Astrocyte (in vitro differentiated cells and primary cell): ENCODE results near the gene KIF1C. TPM values are rescaled to one million over a fixed set of nuclear protein-coding genes. Genes with fewer than 3 reads are reported as not detected.

ENCODE experiments used
- DNase-seq: peaks from one replicate; pipeline ENCODE4 v3.0.0-alpha.2; 2010; ENCODE audit warnings: low read depth
- FAIRE-seq: peaks from 2 replicates; lab custom pipeline; 2011; peaks lifted over from hg19 to GRCh38; lab: Jason Lieb, UNC
- H2AFZ ChIP-seq: 2 replicates; pipeline ENCODE4 v1.6.0; 2012; ENCODE audit warnings: low read depth, low read length, inconsistent platforms
- H3K27ac ChIP-seq: 2 replicates; pipeline ENCODE4 v1.5.1; 2011; ENCODE audit warnings: low read depth, low read length, inconsistent platforms
- H3K27me3 ChIP-seq: 2 replicates; pipeline ENCODE4 v1.6.0; 2011; ENCODE audit warnings: low read length, inconsistent platforms; ENCODE audit not compliant: insufficient read depth
- H3K36me3 ChIP-seq: 2 replicates; pipeline ENCODE4 v1.5.1; 2011; ENCODE audit warnings: low read length, inconsistent platforms; ENCODE audit not compliant: insufficient read depth
- H3K4me1 ChIP-seq: 2 replicates; pipeline ENCODE4 v1.5.1; 2011; ENCODE audit warnings: low read length, inconsistent platforms; ENCODE audit not compliant: insufficient read depth
- H3K4me2 ChIP-seq: 2 replicates; pipeline ENCODE4 v1.6.0; 2012; ENCODE audit warnings: low read length, inconsistent platforms
- H3K4me3 ChIP-seq: 2 replicates; pipeline ENCODE4 v1.5.1; 2011; ENCODE audit warnings: low read depth, mild to moderate bottlenecking, low read length, inconsistent platforms; ENCODE audit not compliant: insufficient read depth
- H3K79me2 ChIP-seq: 2 replicates; pipeline ENCODE4 v1.6.0; 2012; ENCODE audit warnings: mild to moderate bottlenecking, low read length, inconsistent platforms; ENCODE audit not compliant: insufficient read depth
- H3K9ac ChIP-seq: 2 replicates; pipeline ENCODE4 v1.6.0; 2012; ENCODE audit warnings: mild to moderate bottlenecking, low read length, inconsistent platforms
- H3K9me3 ChIP-seq: 2 replicates; pipeline ENCODE4 v1.5.1; 2012; ENCODE audit warnings: low read depth, mild to moderate bottlenecking, low read length, inconsistent platforms; ENCODE audit not compliant: insufficient read depth
- H4K20me1 ChIP-seq: 2 replicates; pipeline ENCODE4 v1.6.0; 2012; ENCODE audit warnings: low read length, inconsistent platforms; ENCODE audit not compliant: insufficient read depth
- H3K27ac Mint-ChIP-seq: one replicate; pipeline ENCODE4 v1.8.0; 2021; ENCODE audit warnings: mild to moderate bottlenecking, mixed read lengths; ENCODE audit not compliant: unreplicated experiment
- H3K27me3 Mint-ChIP-seq: one replicate; pipeline ENCODE4 v1.8.0; 2021; ENCODE audit warnings: low read depth, mixed read lengths; ENCODE audit not compliant: unreplicated experiment
- H3K36me3 Mint-ChIP-seq: one replicate; pipeline ENCODE4 v1.8.0; 2021; ENCODE audit warnings: low read depth, mixed read lengths; ENCODE audit not compliant: unreplicated experiment
- H3K4me1 Mint-ChIP-seq: one replicate; pipeline ENCODE4 v1.8.0; 2021; ENCODE audit warnings: low read depth, mixed read lengths; ENCODE audit not compliant: unreplicated experiment
- H3K4me3 Mint-ChIP-seq: one replicate; pipeline ENCODE4 v1.8.0; 2021; ENCODE audit warnings: mild to moderate bottlenecking, moderate library complexity, mixed read lengths; ENCODE audit not compliant: unreplicated experiment
- H3K9me3 Mint-ChIP-seq: one replicate; pipeline ENCODE4 v1.8.0; 2021; ENCODE audit warnings: mild to moderate bottlenecking, mixed read lengths; ENCODE audit not compliant: unreplicated experiment
- CTCF ChIP-seq: IDR thresholded peaks from 2 replicates; pipeline ENCODE4 v1.5.1; 2011; ENCODE audit warnings: low read depth, mild to moderate bottlenecking, inconsistent platforms, low read length, moderate library complexity; ENCODE audit not compliant: insufficient read depth
- EZH2 ChIP-seq: IDR thresholded peaks from 2 replicates; pipeline ENCODE4 v1.6.1; 2012; ENCODE audit warnings: mild to moderate bottlenecking, low read length, inconsistent platforms; ENCODE audit not compliant: insufficient read depth
- total RNA-seq: library from RNA; stranded (reverse); gene quantifications from 2 replicates; pipeline ENCODE4 v1.2.1, GENCODE V29; 2021

The KIF1C gene
- total RNA-seq, 1 donor from 2014 or later = 109 TPM

DNA sequence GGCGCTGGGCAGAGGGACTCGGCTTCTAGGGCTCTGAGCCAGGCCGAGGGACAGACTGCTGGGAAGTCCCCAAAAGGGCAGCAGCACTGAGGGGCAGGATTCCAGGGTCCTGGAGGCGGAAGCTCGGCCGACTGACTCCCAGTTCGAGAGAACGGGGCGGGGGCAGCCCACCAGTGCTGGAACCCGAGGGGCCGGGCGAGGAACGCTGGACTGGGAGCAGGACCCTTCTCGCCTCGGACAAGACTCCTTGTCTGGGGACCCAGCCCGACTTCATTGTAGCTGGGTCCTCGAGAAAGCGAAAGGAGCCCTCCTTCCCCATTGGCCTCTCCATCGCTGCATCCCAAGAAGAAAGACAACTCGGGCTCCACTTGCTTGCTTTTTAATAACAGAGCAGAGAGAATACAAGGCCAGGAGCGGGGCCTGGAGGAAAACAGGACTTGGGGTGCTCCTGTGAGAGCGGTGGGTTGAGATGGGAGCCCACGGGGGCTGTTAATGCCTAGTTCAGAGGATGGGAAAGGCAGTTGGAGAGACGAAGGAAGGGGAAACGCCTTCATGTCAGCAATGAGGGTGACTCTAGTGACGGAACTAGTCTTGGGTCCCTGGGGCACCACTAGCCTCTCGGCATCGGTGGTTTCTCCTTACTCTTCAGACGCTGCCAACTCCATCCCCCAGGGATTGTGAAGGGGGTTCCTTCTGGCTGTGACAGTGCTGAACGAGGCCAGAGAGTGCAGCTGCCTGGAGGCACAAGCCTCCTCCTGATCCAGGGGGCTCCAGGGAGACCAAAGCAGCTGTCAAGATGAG, 9.8 kb upstream of the KIF1C start:
- H4K20me1 ChIP-seq = no peaks in the 10 kb centered on the region
- peak overlapping the region; percentile 49 for H3K27ac ChIP-seq
- no peaks in the 10 kb centered on the region for H3K9me3 ChIP-seq
- no peaks in the 10 kb centered on the region for H3K27me3 Mint-ChIP-seq
- H3K36me3 ChIP-seq = no peaks in the 10 kb centered on the region
- peak overlapping the region; percentile 41 for H3K27ac Mint-ChIP-seq
- H3K36me3 Mint-ChIP-seq = peaks cover 2% of the 10 kb centered on the region
- H3K4me3 ChIP-seq = peak overlapping the region; percentile 79
- H3K9me3 Mint-ChIP-seq = no peaks in the 10 kb centered on the region
- peaks cover 24% of the 10 kb centered on the region for H3K4me1 ChIP-seq
- no peaks in the 10 kb centered on the region for H3K27me3 ChIP-seq
- peaks cover 17% of the 10 kb centered on the region for H3K4me1 Mint-ChIP-seq
- H3K4me2 ChIP-seq = peak overlapping the region; percentile 98
- peaks cover 23% of the 10 kb centered on the region for H3K79me2 ChIP-seq
- no peak for DNase-seq
- peak overlapping the region; percentile 93 for H2AFZ ChIP-seq
- peak overlapping the region; percentile 88 for H3K4me3 Mint-ChIP-seq
- TF ChIP-seq CTCF (no peak), EZH2 (no peak)
- FAIRE-seq = no peak
- H3K9ac ChIP-seq = peak overlapping the region; percentile 83

DNA sequence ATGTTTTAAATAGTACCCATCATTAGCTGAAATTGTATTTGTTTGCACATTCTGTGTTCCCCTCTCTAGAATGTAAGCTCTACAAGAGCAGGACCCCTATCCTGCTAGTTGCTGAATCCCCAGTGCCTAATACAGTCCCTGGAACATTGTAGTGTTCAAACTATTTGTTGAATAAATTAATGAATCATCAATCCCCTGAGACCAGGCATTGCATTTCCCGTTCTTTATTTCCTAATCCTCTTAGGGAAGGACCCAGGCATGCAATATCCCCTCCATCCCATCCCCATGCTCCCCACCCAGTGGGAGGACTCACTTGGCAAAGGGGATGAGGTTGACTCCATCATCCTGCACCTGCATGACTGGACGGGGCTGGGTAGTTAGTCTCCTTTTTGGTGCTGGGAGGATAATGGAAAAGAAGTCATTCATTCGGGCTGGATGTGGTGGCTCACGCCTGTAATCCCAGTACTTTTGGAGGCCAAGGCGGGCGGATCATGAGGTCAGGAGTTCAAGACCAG, 3.6 kb upstream of the KIF1C start:
- TF ChIP-seq CTCF (no peak), EZH2 (no peak)
- H4K20me1 ChIP-seq = peaks cover 9% of the 10 kb centered on the region
- peaks cover 15% of the 10 kb centered on the region for H3K4me1 ChIP-seq
- no peak overlapping the region for H3K4me3 Mint-ChIP-seq
- H3K4me2 ChIP-seq = no peak overlapping the region
- no peak overlapping the region for H3K9ac ChIP-seq
- peaks cover 2% of the 10 kb centered on the region for H3K9me3 Mint-ChIP-seq
- no peak overlapping the region for H3K27ac ChIP-seq
- H3K9me3 ChIP-seq = no peaks in the 10 kb centered on the region
- H3K27me3 ChIP-seq = no peaks in the 10 kb centered on the region
- no peak overlapping the region for H2AFZ ChIP-seq
- H3K4me3 ChIP-seq = no peak overlapping the region
- peaks cover 7% of the 10 kb centered on the region for H3K4me1 Mint-ChIP-seq
- peaks cover under 1% of the 10 kb centered on the region for H3K36me3 Mint-ChIP-seq
- DNase-seq (no peak), FAIRE-seq (no peak)
- H3K79me2 ChIP-seq = peaks cover 13% of the 10 kb centered on the region
- H3K27ac Mint-ChIP-seq = no peak overlapping the region
- H3K27me3 Mint-ChIP-seq = peaks cover 2% of the 10 kb centered on the region
- H3K36me3 ChIP-seq = no peaks in the 10 kb centered on the region
